Measurements from ENCODE around the gene PKIG.

- TF ChIP-seq POLR2A (IDR thresholded peaks at IDR 0.05; ENCODE audit: low read length) = no peak
- no peak for TF ChIP-seq GATA1 (IDR thresholded peaks at IDR 0.05; ENCODE audit: low read depth, low read length)
Observed at GRCh38 chr20:44600301-44600700, 17.9 kb downstream of the PKIG start.

All from erythroblast (primary cell).